ENCODE data around the gene SHOX. TPM values are rescaled to one million over a fixed set of nuclear protein-coding genes. Genes with fewer than 3 reads are reported as not detected.

The SHOX gene
- total RNA-seq, 1 donor from 2014 or later: not detected

- intact Hi-C loops (cut with DNase I): no loop called here
- DNase-seq (ENCODE audit: missing footprints): no peak
- no peak for ATAC-seq
Measured at GRCh38 chrX:633985-634958, 3.7 kb downstream of the SHOX start.

GRCh38 chrX:635428-636090 lies 5.0 kb downstream of the SHOX start:
- no peak for ATAC-seq
- intact Hi-C loops (cut with DNase I): no loop called here
- DNase-seq (ENCODE audit: missing footprints): no peak

GRCh38 chrX:636981-637659 lies 6.5 kb downstream of the SHOX start:
- no peak for ATAC-seq
- no peak for DNase-seq (ENCODE audit: missing footprints)
- intact Hi-C loops (cut with DNase I): no loop called here

GRCh38 chrX:637660-638481 lies 7.3 kb downstream of the SHOX start:
- intact Hi-C loops (cut with DNase I): no loop called here
- no peak for ATAC-seq

GRCh38 chrX:638482-639131 lies 8.0 kb downstream of the SHOX start:
- intact Hi-C loops (cut with DNase I): no loop called here
- ATAC-seq (no peak), DNase-seq (ENCODE audit: missing footprints) (no peak)

More at GRCh38 chrX:637660-638481, 7.3 kb downstream of the SHOX start:
- no peak for DNase-seq (ENCODE audit: missing footprints)

GRCh38 chrX:639151-639550 lies 8.6 kb downstream of the SHOX start:
- intact Hi-C loops (cut with DNase I): no loop called here
- no peak for ATAC-seq
- DNase-seq (ENCODE audit: missing footprints): no peak

GRCh38 chrX:640641-641040 lies 10.1 kb downstream of the SHOX start:
- intact Hi-C loops (cut with DNase I): no loop called here
- ATAC-seq: no peak
- no peak for DNase-seq (ENCODE audit: missing footprints)

- DNase-seq (ENCODE audit: missing footprints) (no peak), ATAC-seq (no peak)
- intact Hi-C loops (cut with DNase I): no loop called here
Measured at GRCh38 chrX:641671-642435, 11.3 kb downstream of the SHOX start.

GRCh38 chrX:642436-643240 lies 12.0 kb downstream of the SHOX start:
- no peak for DNase-seq (ENCODE audit: missing footprints)
- intact Hi-C loops (cut with DNase I): no loop called here
- ATAC-seq: no peak

- no peak for DNase-seq (ENCODE audit: missing footprints)
- intact Hi-C loops (cut with DNase I): no loop called here
Measured at GRCh38 chrX:643241-643595, 12.6 kb downstream of the SHOX start.

GRCh38 chrX:643911-644303 lies 13.3 kb downstream of the SHOX start:
- no peak for DNase-seq (ENCODE audit: missing footprints)
- intact Hi-C loops (cut with DNase I): no loop called here
- ATAC-seq: no peak

More at GRCh38 chrX:643241-643595, 12.6 kb downstream of the SHOX start:
- ATAC-seq: no peak

- DNase-seq (ENCODE audit: missing footprints) (no peak), ATAC-seq (no peak)
- intact Hi-C loops (cut with DNase I): no loop called here
Measured at GRCh38 chrX:644304-645281, 14.0 kb downstream of the SHOX start.

- DNase-seq (ENCODE audit: missing footprints) (no peak), ATAC-seq (no peak)
- intact Hi-C loops (cut with DNase I): no loop called here
Measured at GRCh38 chrX:646228-646495, 15.6 kb downstream of the SHOX start.

- ATAC-seq (no peak), DNase-seq (ENCODE audit: missing footprints) (no peak)
- intact Hi-C loops (cut with DNase I): no loop called here
Measured at GRCh38 chrX:646796-647195, 16.2 kb downstream of the SHOX start.

GRCh38 chrX:649166-649565 lies 18.6 kb downstream of the SHOX start:
- intact Hi-C loops (cut with DNase I): no loop called here
- no peak for DNase-seq (ENCODE audit: missing footprints)
- no peak for ATAC-seq

GRCh38 chrX:650324-650723 lies 19.7 kb downstream of the SHOX start:
- ATAC-seq (no peak), DNase-seq (ENCODE audit: missing footprints) (no peak)
- intact Hi-C loops (cut with DNase I): no loop called here

All from Right ventricle myocardium inferior (tissue), 1 donor.